ENCODE data around the gene PLXND1. TPM values are rescaled to one million over a fixed set of nuclear protein-coding genes. Genes with fewer than 3 reads are reported as not detected.

The PLXND1 gene
- total RNA-seq, 1 donor from 2014 or later: 96.5 TPM

DNA sequence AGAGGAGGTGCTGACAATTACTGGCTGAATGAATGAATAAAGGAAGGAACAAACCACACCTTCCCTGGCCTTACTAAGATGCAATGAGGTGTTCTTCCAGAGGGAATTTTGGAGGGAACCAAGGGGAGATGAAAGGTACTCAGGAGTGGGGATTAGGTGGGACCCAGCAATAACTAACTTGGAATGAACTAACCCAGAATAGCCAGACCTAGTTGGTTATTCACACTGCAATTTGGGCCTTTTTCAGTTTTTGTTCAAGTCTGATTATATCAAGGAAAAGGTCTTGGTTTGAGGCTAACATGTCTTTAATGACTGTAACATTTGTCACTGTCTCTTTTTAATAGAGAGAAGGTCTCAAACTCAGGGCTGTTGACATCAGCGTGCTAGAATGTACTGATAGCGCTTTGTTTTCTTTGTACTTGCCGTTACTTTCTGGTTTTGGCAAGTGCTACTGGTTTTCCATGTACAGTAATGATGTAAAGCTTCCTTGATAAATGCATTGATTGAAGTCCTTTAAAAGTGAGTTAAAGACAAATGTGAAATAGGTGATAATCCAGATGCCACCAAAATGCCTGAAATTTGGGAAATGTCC, 3.2 kb upstream of the PLXND1 start:
- Histone ChIP-seq H3K4me1 (peaks cover 52% of the 10 kb centered on the region), H3K9me3 (no peaks in the 10 kb centered on the region), H3K27me3 (no peaks in the 10 kb centered on the region), H3K27ac (peak overlapping the region; percentile 94), H3K4me3 (no peak overlapping the region), H3K36me3 (no peaks in the 10 kb centered on the region)
- TF ChIP-seq, protein P1, sequence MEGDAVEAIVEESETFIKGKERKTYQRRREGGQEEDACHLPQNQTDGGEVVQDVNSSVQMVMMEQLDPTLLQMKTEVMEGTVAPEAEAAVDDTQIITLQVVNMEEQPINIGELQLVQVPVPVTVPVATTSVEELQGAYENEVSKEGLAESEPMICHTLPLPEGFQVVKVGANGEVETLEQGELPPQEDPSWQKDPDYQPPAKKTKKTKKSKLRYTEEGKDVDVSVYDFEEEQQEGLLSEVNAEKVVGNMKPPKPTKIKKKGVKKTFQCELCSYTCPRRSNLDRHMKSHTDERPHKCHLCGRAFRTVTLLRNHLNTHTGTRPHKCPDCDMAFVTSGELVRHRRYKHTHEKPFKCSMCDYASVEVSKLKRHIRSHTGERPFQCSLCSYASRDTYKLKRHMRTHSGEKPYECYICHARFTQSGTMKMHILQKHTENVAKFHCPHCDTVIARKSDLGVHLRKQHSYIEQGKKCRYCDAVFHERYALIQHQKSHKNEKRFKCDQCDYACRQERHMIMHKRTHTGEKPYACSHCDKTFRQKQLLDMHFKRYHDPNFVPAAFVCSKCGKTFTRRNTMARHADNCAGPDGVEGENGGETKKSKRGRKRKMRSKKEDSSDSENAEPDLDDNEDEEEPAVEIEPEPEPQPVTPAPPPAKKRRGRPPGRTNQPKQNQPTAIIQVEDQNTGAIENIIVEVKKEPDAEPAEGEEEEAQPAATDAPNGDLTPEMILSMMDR (IDR thresholded peaks at IDR 0.05): no peak
- TF ChIP-seq POLR2A (IDR thresholded peaks at IDR 0.05) (no peak), POLR2AphosphoS5 (IDR thresholded peaks at IDR 0.05; ENCODE audit: insufficient read depth in 1 of 2, low read depth in 1 of 2) (no peak)
- no peak for DNase-seq (ENCODE audit: extremely low spot score in 2 of 2)
- intact Hi-C loops (cut with DNase I): loop anchor here (5.0 kb wide), 2 partner anchors 117 to 167 kb away; partner anchors contain the start of gene IFT122

DNA sequence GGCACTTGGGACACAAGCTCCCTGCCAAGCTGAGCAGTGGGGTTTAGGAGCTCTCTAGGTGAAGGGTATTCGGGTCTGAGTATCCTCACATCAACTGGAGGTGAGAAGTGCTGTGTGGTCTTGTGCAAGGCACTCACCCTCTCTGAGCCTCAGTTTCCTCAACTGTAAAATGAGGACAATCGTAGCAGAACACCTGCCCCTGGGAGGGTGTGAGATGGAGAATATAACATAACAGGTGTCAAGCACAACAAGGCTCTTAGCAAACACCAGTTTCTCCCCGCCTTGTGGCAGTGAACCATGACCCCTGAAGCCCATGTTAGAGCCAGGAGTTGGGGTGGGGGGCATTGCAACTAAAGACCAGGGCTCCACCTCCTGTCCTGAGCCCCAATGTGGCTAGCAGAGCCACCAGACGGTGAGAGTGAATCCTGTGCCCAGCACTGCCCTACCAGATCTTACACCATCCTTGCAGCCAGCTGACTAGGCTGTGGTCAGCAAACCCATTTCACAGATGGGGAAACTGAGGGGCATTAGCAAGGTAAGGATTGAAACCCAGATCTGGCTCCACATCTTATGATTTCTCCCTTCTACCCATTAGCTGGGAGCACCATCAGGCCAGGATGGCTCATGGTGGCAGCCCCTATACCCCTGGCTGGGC, 2.6 kb upstream of the PLXND1 start:
- H3K4me1 ChIP-seq: peaks cover 53% of the 10 kb centered on the region
- DNase-seq (ENCODE audit: extremely low spot score in 2 of 2): no peak
- H3K27me3 ChIP-seq: no peaks in the 10 kb centered on the region
- peak overlapping the region; percentile 94 for H3K27ac ChIP-seq
- H3K4me3 ChIP-seq: no peak overlapping the region
- H3K36me3 ChIP-seq: no peaks in the 10 kb centered on the region
- intact Hi-C loops (cut with DNase I): loop anchor here (5.0 kb wide), 1 partner anchor 167 kb away; the partner anchor contains the start of gene IFT122
- TF ChIP-seq, protein P1 (IDR thresholded peaks at IDR 0.05): no peak
- TF ChIP-seq POLR2A (IDR thresholded peaks at IDR 0.05) (no peak), POLR2AphosphoS5 (IDR thresholded peaks at IDR 0.05; ENCODE audit: insufficient read depth in 1 of 2, low read depth in 1 of 2) (no peak)
- H3K9me3 ChIP-seq: no peaks in the 10 kb centered on the region

DNA sequence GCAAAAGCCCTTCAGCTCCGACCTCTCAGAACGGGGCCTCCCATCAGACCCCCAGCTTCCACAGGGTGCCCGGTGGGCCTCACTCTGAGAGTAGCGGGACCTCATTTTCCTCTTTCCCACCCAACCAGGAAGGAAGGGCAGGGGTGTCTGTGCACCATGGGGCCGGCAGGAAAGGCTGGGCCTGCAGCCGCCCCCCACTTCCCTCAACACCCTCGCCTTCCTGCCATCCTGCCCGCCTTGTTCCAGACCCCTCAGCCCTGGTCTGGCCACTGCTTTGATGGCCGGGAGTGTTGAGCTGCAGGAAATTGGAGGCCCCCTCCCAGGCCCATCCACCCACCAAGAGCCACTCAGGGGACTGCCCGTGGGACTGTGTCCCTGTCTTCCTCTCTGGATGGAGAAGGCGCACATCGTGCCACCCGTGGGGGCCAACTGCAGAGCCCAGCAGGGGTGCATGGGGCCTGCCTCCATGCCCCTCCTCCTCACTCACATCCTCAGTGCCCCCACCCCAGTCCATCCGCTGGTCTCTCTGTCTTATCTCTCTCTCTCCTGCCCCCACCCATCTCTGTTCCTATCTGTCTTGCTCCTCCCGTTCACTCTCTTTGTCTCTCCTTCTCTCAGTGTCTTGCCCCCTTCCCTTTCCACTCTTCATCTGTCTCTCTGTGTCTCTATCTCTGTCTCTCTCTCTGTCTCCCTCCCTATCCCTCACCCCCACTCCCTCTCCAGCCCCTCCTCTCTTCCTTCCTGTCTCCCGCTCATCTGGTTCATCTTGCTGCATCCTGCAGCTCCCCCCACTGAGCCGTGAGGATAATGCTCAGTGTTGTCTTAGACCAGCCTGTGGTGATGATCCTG, 1.8 kb upstream of the PLXND1 start:
- intact Hi-C loops (cut with DNase I): loop anchor here (5.0 kb wide), 1 partner anchor 166 kb away; the partner anchor contains the start of gene IFT122
- Histone ChIP-seq H3K4me3 (no peak overlapping the region), H3K9me3 (no peaks in the 10 kb centered on the region), H3K4me1 (peaks cover 60% of the 10 kb centered on the region), H3K36me3 (no peaks in the 10 kb centered on the region), H3K27ac (peak overlapping the region; percentile 94), H3K27me3 (no peaks in the 10 kb centered on the region)
- TF ChIP-seq, protein P1 (IDR thresholded peaks at IDR 0.05): peak in 1 of 3 experiments; percentile 13
- TF ChIP-seq POLR2A (IDR thresholded peaks at IDR 0.05): no peak
- DNase-seq (ENCODE audit: extremely low spot score in 2 of 2): no peak

DNA sequence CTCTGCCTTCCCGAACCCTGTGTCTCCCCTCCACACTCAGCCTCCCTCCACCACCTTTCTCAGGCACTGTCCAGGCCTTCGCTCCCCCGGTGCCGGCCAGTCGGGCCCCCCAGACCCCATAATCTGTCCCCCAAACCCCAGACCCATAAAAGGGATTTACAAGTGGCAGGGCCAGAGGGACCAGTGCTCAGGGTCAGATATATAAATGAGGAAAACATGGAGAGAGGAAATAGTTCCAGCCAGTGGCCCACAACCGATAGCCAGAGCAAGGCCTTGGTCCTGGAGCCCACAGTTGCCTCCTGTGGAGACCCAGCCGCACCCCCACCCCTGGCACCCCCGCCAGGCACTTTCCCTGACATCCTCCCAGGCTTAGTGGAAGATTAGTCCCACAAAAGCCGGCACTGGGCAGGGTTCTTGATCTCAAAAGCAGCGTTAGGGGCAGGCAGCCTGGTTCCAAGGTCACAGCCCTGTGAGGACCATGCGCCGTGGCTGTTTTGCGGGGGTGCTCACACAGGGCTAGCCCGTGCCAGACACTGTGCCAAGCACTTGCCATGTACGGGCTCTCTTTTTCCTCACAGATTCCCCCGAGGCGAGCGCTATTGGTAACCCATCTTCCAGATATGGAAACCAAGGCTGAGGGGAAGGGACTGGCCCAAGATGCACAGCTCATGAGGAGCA, 1.1 kb upstream of the PLXND1 start:
- intact Hi-C loops (cut with DNase I): loop anchor here (5.0 kb wide), 1 partner anchor 165 kb away; the partner anchor contains the start of gene IFT122

More for the DNA sequence above, 1.1 kb upstream of the PLXND1 start:
- no peak for TF ChIP-seq POLR2AphosphoS5 (IDR thresholded peaks at IDR 0.05; ENCODE audit: insufficient read depth in 1 of 2, low read depth in 1 of 2)
- TF ChIP-seq, protein P1 (IDR thresholded peaks at IDR 0.05): no peak
- no peak for TF ChIP-seq POLR2A (IDR thresholded peaks at IDR 0.05)
- Histone ChIP-seq H3K27me3 (no peaks in the 10 kb centered on the region), H3K4me3 (peak overlapping the region; percentile 54 to 61), H3K4me1 (peaks cover 60% of the 10 kb centered on the region), H3K36me3 (no peaks in the 10 kb centered on the region), H3K9me3 (no peaks in the 10 kb centered on the region), H3K27ac (peak overlapping the region; percentile 94)
- DNase-seq (ENCODE audit: extremely low spot score in 2 of 2): no peak
